Measurements from ENCODE around the gene NTN1.

- TF ChIP-seq USF2 (IDR thresholded peaks at IDR 0.05; ENCODE audit: low read depth, low read length) (no peak), SMC3 (IDR thresholded peaks at IDR 0.05; ENCODE audit: low read depth, low read length) (no peak), POLR2A (IDR thresholded peaks at IDR 0.05; ENCODE audit: low read depth, low read length) (no peak)
These were observed 123.4 kb downstream of the NTN1 start for GRCh38 chr17:9144502-9145249.
